ENCODE measurements around the gene CHRND. TPM values are rescaled to one million over a fixed set of nuclear protein-coding genes. Genes with fewer than 3 reads are reported as not detected.

Gene CHRND
- total and polyA plus RNA-seq, 2 of the 13 experiments (the other 11 are each of a cell fraction or from before 2014, with no cell fraction given): 0.18 TPM; not detected in 1

DNA sequence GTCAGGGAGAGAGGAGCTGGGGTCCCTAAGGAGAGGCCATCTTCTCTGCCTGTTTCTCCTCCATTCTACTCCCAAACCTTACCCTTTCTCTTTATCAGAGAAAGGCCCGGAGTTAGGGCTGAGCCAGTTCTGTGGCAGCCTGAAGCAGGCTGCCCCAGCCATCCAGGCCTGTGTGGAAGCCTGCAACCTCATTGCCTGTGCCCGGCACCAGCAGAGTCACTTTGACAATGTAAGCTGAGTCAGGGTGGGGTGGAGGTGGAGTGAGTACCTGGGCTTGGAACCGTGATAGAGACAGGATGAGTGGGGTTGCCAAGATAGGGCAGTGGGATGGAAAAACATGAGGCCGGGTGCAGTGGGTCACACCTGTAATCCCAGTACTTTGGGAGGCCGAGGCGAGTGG, 18.7 kb downstream of the CHRND start:
- no TSS peak for BruUV-seq (replicated peaks)
- WGBS (ENCODE audit: low lambda C conversion rate): 91% methylated on average over 6 of the region's 6 CpGs
- no peak overlapping the region for H2AFZ ChIP-seq (ENCODE audit: low read length)
- DNase-seq (ENCODE audit: low spot score) (no peak), FAIRE-seq (no peak), ATAC-seq (no peak)
- in situ Hi-C loops (cut with HindIII; ENCODE audit: extremely low pct_ligation_motif_present, low pct_unique_long_range_greater_than_20kb) (no loop called here), intact Hi-C loops (cut with micrococcal nuclease; ENCODE audit: unreplicated experiment) (no loop called here)
- no peaks in the 10 kb centered on the region for H3K27me3 ChIP-seq (ENCODE audit: control insufficient read depth in 1 of 2, insufficient read depth in 2 of 2, low read length in 2 of 2)
- peaks cover 17% of the 10 kb centered on the region for H3K4me1 ChIP-seq (ENCODE audit: insufficient read depth, low read length)
- no peak overlapping the region for H3K9ac ChIP-seq (ENCODE audit: insufficient read depth, low read depth, low read length)
- H3K36me3 ChIP-seq (replicated peaks in 1 of 2; ENCODE audit: control insufficient read depth in 1 of 2, insufficient read depth in 2 of 2, low read length in 2 of 2): peaks cover 4 to 8% of the 10 kb centered on the region in 2 experiments; a peak in 4 of 5 replicates
- TF ChIP-seq ZNF235 (CRISPR knock-in tag; IDR thresholded peaks at IDR 0.05; ENCODE audit: borderline replicate concordance): no peak
- TF ChIP-seq ZNF264 (CRISPR knock-in tag; IDR thresholded peaks at IDR 0.05): no peak
- TF ChIP-seq ARID2 (CRISPR knock-in tag; IDR thresholded peaks at IDR 0.05; ENCODE audit: borderline replicate concordance): no peak
- no peak for TF ChIP-seq ZSCAN25 (CRISPR knock-in tag; IDR thresholded peaks at IDR 0.05)
- no peak for TF ChIP-seq ZNF317 (CRISPR knock-in tag; IDR thresholded peaks at IDR 0.05)
- TF ChIP-seq SIN3B (IDR thresholded peaks at IDR 0.05; ENCODE audit: low read length): no peak
- TF ChIP-seq TOPORS (CRISPR knock-in tag; IDR thresholded peaks at IDR 0.05): no peak
- TF ChIP-seq, protein P1, sequence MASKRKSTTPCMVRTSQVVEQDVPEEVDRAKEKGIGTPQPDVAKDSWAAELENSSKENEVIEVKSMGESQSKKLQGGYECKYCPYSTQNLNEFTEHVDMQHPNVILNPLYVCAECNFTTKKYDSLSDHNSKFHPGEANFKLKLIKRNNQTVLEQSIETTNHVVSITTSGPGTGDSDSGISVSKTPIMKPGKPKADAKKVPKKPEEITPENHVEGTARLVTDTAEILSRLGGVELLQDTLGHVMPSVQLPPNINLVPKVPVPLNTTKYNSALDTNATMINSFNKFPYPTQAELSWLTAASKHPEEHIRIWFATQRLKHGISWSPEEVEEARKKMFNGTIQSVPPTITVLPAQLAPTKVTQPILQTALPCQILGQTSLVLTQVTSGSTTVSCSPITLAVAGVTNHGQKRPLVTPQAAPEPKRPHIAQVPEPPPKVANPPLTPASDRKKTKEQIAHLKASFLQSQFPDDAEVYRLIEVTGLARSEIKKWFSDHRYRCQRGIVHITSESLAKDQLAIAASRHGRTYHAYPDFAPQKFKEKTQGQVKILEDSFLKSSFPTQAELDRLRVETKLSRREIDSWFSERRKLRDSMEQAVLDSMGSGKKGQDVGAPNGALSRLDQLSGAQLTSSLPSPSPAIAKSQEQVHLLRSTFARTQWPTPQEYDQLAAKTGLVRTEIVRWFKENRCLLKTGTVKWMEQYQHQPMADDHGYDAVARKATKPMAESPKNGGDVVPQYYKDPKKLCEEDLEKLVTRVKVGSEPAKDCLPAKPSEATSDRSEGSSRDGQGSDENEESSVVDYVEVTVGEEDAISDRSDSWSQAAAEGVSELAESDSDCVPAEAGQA (IDR thresholded peaks at IDR 0.05; ENCODE audit: low read depth): no peak
- TF ChIP-seq, protein P1 (CRISPR knock-in tag; IDR thresholded peaks at IDR 0.05; ENCODE audit: borderline replicate concordance): no peak
- TF ChIP-seq NR2F2 (IDR thresholded peaks at IDR 0.05; ENCODE audit: borderline replicate concordance, low read depth): no peak
- no peak for TF ChIP-seq RFX5 (IDR thresholded peaks at IDR 0.05; ENCODE audit: low read depth, low read length)
- H3K27ac ChIP-seq (ENCODE audit: extremely low read length, insufficient read depth, low read length): no peak overlapping the region
- POLR2A ChIA-PET: no interaction called here
- H3K9me3 ChIP-seq (ENCODE audit: low read length): peaks cover 9% of the 10 kb centered on the region; the same call in 1 of the 2 replicates
- H3K4me3 ChIP-seq (replicated peaks in 1 of 3; ENCODE audit: insufficient read depth in 1 of 3, low read depth in 2 of 3, low read length in 3 of 3): no peak overlapping the region
- CTCF ChIA-PET (ENCODE audit: low intra/inter-chr PET ratio, low total read pairs): no interaction called here
- H4K20me1 ChIP-seq (ENCODE audit: insufficient read depth, low read length): no peaks in the 10 kb centered on the region; the same call in 1 of the 2 replicates
- H3K4me2 ChIP-seq (ENCODE audit: low read depth, low read length): no peak overlapping the region
- peaks cover 13% of the 10 kb centered on the region for H3K79me2 ChIP-seq (ENCODE audit: insufficient read depth, low read length)
